NCI-H345 treated with DMSO at 0.1 percent for 48 hours (cell line): ENCODE measurements around the gene HASPIN.
"Not testable (repeated sequence)": the region's sequence is repeated elsewhere in the genome, so short reads cannot be mapped to it uniquely, and the experiment has no call there.

Experiments used
- DNase-seq: peaks from one replicate; lab custom pipeline; 2025; ENCODE audit not compliant: unreplicated experiment; lab: John Stamatoyannopoulos, UW

HASPIN gene

DNA sequence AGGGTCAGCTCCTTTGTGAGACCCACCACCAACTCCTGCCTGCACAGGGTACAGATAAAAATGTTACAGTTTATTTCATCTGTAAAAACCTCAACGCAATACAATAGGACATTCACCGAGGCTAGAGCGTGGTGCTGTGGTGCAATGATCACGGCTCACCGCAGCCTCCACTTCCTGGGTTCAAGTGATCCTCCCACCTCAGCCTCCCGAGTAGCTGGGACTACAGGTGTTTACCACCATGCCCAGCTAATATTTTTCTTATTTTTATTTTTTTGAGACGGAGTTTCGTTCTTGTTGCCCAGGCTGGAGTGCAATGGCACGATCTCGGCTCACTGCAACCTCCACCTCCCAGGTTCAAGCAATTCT, 11.2 kb downstream of the HASPIN start:
- DNase-seq: not testable (repeated sequence)

DNA sequence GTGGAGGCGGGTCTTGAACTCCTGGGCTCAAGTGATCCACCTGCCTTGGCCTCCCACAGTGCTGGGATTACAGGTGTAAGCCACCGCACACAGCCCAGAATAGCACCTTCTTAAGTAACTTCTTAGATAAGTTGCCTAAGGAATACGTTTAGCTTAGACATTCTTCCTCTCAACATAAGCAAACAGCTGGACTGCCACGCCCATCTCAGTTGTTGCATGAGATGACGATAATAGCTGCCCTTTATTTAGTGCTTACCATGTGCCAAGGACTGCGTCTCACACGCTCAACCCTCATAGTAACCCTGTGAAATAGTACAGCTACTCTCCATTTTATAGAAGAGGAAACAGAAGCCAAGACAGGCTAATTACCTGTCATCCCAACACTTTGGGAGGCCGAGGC, 11.8 kb downstream of the HASPIN start:
- DNase-seq: no peak

DNA sequence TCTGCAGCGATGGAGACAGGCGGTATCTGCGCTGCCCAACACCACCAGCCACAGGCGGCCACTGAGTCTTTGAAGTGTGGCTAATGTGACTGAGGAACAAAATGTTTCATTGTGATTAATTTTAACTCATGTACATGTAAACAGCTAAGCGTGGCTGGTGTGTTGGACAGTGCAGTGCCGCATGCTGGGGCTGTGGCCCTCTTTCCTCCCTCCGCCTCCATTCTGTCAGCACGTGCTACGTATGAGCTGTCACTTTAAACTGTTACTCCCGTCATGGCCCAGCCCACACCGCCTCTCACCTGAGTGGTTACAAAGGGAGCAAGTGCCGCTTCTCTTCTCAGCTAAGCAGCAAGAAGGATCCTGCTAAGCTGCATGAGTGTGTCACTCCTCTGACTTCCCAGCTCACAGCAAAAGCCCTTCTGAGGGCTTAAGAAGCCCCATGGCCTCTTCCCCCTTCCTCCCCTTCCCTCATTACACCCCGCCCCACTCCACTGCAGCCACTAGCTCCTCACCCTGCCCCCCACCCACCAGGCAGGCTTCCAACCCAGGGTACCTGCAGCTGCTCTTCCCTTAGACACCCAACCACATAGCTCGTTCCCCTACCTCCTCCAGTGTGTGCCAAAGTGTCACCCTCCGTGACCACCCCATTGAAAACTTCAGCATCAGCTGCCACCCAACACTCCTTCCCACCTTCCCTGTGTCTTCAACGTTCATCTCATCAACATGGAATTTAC, 15.0 kb downstream of the HASPIN start:
- DNase-seq: no peak

DNA sequence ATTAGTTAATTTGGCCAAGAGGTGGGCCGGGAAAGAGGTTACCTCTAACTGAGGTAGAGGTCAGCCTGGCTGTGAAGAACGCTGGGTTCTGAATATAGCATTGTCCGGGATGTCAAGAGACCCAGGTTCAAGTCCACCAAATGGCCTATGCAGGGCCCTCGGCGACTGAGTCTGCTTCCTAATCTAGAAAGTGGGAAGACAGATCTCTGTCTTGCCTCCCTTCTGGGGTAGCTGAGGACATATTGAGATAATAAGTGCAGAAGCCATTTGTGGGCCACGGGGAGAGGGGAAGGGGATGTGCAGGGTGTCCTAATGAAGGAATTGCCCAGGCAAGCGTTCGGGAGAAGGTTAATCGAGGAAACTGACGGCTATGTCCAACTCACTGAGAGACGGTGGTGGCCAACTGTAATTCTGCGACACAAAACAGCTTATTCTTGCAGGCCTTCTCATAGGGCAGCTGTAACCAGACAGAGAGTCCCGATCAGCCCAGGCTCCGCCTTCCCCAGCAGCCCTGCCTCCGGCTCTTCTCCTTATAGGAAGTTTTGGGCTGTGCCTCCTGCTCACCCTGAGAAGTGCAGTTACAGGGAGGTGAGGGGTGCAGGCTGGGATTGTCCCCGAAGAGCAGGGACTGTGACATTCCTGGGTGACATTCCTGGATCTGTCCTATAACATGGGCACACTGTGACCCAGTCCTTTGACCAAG, 15.9 kb downstream of the HASPIN start:
- DNase-seq: no peak

DNA sequence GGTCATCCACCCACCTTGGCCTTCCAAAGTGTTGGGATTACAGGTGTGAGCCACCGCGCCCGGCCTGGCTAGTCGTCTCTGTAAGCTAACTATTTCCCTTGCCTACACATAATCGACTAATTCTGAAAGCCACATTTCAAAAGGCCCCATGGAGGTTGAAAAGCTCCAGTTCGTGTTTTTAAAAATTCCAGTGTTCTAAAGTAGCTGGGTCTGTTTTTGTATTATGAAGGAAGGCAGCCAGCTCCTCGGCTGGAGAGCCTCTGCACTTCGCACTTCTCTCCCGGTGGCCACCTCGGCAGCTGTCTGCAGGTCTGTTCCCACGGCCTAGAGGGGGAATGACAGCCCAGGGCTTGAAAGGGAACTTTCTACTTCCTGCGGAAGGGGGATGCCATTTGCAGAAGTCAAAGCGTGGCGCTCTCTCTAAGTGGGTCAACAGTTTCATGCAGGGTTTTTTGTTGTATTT, 16.9 kb downstream of the HASPIN start:
- no peak for DNase-seq

DNA sequence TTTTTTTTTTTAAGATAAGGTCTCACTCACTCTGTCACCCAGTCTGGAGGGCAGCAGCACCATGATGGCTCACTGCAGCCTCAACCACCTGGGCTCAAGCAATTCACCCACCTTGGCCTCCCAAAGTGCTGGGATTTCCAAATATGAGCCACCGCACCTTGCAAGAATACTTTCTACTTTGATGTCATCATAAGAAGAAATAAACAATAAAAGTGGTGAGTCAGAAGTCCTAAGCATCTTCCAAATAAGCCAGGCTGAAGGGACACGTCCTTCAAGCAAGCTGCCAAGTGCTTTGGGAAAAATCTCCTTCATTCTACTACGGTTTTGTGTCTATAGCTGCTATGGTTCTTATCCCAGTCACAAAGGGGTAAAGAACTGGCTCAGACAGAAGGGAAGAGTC, 20.3 kb downstream of the HASPIN start:
- no peak for DNase-seq

DNA sequence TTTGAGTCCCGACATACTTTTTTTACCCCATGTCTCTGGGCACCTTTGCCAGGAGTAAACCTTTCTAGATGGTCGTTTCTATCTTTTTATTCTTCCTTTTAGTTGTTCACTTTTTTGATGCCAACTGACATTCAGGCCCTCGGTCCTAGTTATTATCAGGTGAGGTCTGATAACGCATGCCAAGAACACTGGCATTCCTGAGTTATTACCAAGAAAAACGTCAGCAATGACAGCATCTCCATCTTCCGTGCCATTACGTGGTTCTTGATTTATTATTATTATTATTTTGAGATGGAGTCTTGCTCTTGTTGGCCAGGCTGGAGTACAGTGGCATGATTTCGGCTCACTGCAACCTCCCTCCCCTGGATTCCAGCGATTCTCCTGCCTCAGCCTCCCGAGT, 21.4 kb downstream of the HASPIN start:
- no peak for DNase-seq

DNA sequence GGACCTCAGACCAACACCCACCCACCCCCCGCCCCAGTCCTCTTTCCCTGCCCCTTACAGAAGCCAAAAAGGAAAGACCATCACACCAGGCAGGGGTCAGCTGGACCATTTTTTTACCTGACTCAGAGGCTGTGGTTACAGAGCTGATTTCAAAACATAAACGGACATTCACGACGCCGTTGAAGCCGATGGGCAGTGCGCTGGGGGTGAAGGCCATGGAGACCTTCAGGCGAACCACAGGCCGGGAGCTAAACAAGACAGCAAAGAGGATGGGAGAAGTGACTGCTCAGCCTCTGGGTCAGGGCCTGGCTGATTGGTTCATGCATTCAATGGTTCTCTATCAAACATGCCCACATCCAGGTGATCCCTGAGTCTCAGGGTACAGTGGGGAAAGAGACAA, 24.1 kb downstream of the HASPIN start:
- DNase-seq: no peak

GRCh38 chr17:3748576-3748975, 24.9 kb downstream of the HASPIN start:
- DNase-seq: no peak

GRCh38 chr17:3750296-3750695, 26.6 kb downstream of the HASPIN start:
- DNase-seq: no peak

DNA sequence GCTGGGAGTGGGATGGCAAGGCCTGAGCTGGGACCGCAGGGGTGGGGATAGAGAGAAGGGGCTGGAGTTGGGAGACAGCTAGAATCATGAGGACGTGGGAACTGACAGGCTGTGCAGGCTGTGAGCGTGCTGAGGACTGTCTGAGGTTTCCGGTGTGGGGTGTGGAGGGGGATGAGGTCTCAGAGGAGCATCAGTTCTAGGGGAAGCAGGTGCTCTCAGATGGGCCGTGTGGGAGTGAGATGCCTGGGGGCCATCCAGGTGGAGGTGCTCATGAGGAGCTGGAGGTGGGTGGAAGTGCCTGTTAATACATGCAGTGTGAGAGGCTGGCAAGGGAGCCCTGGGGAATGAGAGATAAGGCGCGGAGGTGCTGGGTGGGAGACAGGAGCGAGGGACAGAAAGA, 27.2 kb downstream of the HASPIN start:
- no peak for DNase-seq

GRCh38 chr17:3751836-3752235, 28.1 kb downstream of the HASPIN start:
- no peak for DNase-seq

DNA sequence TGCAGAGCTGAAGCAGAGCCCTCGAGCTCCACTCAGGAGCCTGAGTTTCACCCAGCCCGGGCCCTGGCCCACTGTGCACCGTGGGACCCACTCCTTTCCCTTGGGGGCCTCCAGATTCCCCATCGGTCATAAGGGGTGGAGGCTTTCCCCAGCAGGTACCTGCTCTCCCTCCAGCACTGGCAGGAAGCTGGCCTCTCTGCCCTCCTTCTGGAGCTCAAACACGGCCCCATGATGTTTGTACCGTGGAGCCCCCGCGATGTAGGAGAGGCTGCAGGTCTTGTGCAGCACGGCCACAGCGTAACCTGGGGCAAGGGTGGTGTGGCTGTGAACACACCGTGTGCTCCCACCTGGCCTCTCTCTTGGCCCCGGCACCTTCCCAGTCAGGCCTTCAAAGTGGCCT, 29.9 kb downstream of the HASPIN start:
- DNase-seq: no peak

DNA sequence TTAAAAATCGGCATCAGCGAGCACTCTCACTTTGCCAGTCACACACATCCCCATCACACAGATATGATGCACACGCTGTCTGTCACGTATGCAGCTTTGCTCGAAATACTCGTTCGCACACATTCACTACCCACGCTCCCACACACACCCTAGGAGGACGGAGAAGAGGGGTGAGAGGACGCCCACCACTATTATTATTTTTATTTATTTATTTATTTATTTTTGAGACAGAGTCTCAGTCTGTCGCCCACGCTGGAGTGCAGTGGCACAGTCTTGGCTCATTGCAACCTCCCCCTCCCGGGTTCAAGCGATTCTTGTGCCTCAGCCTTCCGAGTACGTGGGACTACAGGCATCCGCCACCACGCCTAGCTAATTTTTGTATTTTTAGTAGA, 30.4 kb downstream of the HASPIN start:
- DNase-seq: no peak

DNA sequence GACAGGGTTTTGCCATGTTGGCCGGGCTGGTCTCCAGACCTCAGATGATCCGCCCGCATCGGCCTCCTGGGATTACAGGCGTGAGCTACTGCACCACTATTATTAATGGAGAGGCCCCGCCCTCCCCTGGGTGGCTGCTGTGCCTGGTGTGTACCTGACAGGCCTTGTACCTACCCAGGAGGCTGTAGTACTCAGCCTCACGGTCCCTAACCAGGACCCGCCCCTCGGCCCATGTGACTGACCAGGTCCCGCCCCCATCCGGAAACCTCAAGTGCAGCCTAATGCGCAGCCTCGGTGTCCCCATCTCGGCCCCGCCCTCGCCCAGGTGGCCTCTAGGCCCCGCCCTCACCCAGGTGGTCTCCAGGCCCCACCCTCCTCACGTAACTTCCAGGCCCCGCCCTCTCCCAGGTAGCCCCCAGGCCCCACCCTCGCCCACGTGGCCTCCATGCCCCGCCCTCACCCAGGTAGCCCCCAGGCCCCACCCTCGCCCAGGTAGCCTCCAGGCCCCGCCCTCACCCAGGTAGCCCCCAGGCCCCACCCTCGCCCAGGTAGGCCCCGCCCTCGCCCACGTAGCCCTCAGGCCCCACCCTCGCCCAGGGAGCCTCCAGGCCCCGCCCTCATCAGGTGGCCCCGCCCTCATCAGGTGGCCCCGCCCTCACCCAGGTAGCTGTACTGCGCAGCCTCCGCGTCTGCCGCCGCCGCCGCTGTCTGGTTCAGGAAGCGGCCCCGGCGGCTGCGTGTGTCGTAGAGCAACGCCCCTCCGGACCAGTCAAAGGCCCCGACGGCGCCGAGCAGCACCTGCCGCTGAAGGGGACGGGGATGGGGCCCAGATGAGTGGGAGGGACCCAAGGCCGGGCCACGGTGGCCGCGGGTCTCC, 31.0 kb downstream of the HASPIN start:
- DNase-seq: peak; percentile 89

DNA sequence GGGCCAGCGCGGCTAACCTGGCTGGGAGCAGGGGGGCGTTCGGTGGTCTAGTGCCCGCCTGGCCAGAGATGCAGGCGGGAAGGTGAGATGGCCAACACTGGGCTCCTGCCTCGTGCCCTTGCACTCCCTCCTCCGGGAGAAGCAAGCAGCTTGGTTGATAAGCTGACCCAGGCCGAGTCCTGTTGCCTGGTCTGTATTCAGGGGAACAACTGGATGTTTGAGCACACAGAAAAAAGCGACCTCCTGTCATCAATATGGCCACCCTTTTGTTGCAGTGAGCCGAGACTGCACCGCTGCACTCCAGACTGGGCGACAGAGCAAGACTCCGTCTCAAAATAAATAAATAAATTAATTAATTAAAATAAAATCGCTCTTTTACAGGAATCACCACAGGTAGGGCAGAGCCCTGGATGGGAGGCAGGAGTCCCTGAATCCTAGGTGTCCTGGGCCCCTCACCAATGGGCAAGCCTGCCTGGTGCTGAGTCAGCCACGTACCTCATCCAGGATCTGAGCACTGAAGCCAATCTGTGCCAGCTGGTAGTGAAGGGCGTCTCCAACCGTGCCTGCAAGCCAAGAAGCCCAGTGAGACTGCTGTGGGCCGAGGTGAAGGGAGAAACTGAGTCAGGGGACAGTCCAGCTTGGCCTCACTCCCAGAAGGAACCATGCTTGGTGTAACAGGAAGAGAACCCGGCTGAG, 31.8 kb downstream of the HASPIN start:
- DNase-seq: no peak

GRCh38 chr17:3759597-3760216, 36.0 kb downstream of the HASPIN start:
- DNase-seq: no peak

DNA sequence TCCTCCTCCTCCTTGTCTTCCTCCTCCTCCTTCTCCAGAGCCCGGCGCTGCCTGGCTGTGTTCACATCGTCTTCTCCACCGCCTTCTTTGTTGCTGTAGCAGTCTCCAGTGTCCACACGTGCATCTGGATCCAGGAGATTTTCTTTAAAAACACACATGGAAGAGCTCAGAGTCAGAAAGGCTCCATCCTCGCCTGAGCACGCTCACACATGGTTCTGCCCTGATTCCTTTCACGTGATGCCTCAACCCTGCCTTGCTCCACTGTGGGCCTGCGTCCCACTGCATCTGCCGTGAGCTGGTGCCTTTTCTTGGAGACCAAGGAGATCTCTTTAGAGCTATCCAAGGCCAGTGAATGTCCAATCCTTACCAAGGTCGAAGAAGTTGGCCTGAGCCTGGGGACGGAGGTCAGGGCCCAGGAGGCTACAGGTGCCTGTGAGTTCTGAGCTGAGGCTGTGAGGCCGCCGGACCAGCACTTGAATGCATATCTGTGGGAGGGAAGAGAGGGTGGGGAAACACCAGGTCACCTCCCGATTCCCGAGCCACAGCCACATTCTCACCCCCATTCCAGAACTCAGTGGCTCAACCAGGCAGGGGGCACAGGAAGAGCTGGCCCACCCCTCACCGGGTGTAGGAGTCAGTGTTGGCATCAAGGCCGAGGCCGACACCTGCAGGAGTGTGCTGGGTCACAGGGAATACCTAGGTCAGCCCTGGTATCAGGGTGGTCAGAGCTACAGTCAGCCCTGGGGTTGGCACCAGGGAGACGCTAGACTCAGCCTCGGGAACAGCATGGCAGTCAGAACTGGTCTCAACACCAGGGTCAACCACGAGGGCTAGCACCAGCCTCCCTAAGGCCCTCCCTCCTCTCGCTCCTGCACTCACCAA, 37.6 kb downstream of the HASPIN start:
- DNase-seq: no peak

GRCh38 chr17:3761918-3762380, 38.2 kb downstream of the HASPIN start:
- DNase-seq: no peak
